A375 (cell line): ENCODE measurements around the gene UBA1. TPM values are rescaled to one million over a fixed set of nuclear protein-coding genes. Genes with fewer than 3 reads are reported as not detected.

Source experiments
- total RNA-seq: library from RNA; depleted of rRNA; stranded (reverse); fragments of >200 nt; shearing (Covaris generic); gene quantifications from 2 replicates; pipeline ENCODE4 v1.2.3, GENCODE V29; 2014; rRNA removed

Gene UBA1
- 193 and 219 TPM in 2 replicates for total RNA-seq

GRCh38 chrX:47193475-47194193 is at the start of gene UBA1:
TSS of gene UBA1 (plus strand) at chrX:47193829. CDS start at chrX:47198803, 4,974 bp downstream.

DNA sequence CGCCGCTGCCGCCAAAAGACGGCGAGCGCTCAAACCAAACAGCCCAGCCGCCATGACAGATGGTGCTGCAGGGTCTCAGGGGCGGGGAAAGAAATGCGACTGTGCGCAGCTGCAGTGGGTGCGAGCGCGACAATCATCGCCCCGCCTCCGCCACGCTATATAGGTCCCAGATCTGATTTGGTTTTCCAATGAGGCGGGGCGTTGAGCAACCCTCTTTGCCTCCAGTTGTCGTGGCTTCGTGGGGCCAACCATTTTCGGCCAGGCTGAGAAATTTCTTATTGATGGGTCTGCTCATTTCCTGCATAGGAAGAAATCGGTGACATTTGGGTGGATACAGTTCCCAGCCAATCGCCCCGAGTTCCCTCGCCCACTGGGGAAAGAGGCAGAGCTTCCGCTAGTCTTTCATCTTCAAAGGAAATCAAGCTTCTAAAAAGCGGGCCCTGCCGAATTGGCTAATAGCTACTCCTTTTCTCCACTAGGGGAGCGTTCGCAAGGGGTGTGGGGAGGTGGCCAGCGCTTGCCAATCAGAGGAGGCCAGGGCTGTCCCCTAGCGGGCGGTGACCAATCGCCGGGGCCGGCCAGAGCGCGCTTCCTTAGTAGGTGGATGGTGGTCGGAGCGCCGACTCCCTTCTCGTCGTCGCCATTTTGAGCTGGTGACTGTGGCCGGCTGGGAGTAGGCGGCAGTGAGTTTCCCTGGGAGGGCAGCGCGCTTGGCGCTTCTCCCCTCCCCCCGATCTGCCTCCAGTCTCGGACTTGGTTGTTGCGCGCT is 48.8 kb upstream of the UBA1 start, which contains the start of the genes NDUFB11 and RBM10:
TSS of gene NDUFB11 (minus strand) at position 77 of the 769 bp plus-strand sequence. CDS start at position 54, 23 bp downstream.
TSS of gene RBM10 (plus strand) at position 596 of the 769 bp plus-strand sequence. CDS start 2,261 bp downstream, outside the sequence.

DNA sequence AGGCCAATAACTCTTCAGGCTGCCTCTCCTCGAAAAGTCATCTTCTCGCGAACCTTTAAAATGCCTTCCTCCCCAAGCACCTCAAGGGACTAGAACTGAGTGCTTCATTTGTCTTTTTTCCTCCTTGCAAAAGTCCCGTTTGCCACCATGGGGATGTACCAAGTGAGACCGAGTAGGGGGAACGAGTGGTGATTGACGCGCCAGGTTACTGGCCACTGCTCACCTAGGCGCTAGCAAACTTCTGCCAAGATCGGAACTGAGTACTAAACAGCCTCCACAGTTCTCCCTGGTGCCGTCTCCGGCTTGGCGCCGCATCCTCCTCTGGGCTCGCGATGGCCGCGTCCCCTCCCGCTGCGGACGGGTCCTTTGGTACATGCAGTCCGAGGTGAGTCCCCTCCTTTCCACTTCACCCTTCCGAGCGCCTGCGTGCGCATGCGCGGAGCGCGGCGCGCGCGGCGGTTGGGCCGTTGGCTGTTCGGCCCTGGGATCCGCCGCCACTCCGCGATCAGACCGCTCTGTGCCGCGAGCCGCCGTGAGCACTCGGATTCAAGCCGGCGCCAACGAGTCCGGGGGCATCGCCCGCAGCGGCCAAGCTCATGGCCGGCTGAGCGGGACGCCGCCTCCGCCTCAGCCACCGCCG is 24.8 kb downstream of the UBA1 start, which contains the start of gene CDK16:
TSS of gene CDK16 (plus strand) at position 402 of the 640 bp plus-strand sequence. CDS start 4,877 bp downstream, outside the sequence.

GRCh38 chrX:47232803-47233332 is 39.2 kb downstream of the UBA1 start, which contains the start of gene USP11:
TSS of gene USP11 (plus strand) at chrX:47233009. CDS start at chrX:47233044, 35 bp downstream.

Other genes with a start within 250 kb of the UBA1 start
- gene RGN, start 115.4 kb upstream of the UBA1 start, total RNA-seq, result 0.19 TPM in 1 of 2 replicates, not detected in the other
- 140 and 160 TPM in 2 replicates for gene NDUFB11, start 49.1 kb upstream of the UBA1 start, total RNA-seq
- gene RBM10, start 48.6 kb upstream of the UBA1 start, total RNA-seq, result 75.3 and 88.8 TPM in 2 replicates
- gene CDK16, start 24.9 kb downstream of the UBA1 start, total RNA-seq, result 110 and 128 TPM in 2 replicates
- 73.3 and 80.0 TPM in 2 replicates for gene USP11, start 39.2 kb downstream of the UBA1 start, total RNA-seq
- 0.04 and 0.11 TPM in 2 replicates for gene ZNF157, start 176.7 kb downstream of the UBA1 start, total RNA-seq